ENCODE measurements around the gene SNRK. TPM values are rescaled to one million over a fixed set of nuclear protein-coding genes. Genes with fewer than 3 reads are reported as not detected.

The SNRK gene
- total and polyA plus RNA-seq, 9 of the 15 experiments (the other 6 are each of a cell fraction or from before 2014, with no cell fraction given): 1.7 to 12.3 (median 7.3) TPM

DNA sequence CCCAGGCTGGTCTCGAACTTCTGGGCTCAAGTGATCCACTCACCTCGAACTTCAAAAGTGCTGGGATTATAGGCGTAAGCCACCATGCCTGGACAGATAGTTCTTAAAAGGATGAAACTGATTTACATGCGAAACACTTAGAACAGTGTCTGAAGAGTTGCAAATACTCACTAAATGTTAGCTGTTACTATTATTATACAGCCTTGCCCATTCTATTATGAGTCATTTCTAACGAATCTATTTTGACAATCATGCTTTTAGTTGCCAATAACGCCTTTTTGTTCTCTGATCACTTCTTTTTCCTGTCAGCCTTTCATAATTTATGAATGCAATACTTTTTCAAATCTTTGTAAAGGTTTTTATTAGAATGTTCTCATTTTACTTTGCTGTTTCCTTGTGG is 112.7 kb downstream of the SNRK start (continued):
- TF ChIP-seq MCM2 (IDR thresholded peaks at IDR 0.05; ENCODE audit: low read depth) (no peak), MED1 (CRISPR knock-in tag; IDR thresholded peaks at IDR 0.05; ENCODE audit: borderline replicate concordance) (no peak), ZNF174 (CRISPR knock-in tag; IDR thresholded peaks at IDR 0.05) (no peak), TRIM28 (IDR thresholded peaks at IDR 0.05) (no peak), SMAD3 (CRISPR knock-in tag; conservative IDR thresholded peaks at IDR 0.05) (no peak), CREB3 (tag; conservative IDR thresholded peaks at IDR 0.05; ENCODE audit: low read depth) (no peak)
- TF ChIP-seq, protein P1, sequence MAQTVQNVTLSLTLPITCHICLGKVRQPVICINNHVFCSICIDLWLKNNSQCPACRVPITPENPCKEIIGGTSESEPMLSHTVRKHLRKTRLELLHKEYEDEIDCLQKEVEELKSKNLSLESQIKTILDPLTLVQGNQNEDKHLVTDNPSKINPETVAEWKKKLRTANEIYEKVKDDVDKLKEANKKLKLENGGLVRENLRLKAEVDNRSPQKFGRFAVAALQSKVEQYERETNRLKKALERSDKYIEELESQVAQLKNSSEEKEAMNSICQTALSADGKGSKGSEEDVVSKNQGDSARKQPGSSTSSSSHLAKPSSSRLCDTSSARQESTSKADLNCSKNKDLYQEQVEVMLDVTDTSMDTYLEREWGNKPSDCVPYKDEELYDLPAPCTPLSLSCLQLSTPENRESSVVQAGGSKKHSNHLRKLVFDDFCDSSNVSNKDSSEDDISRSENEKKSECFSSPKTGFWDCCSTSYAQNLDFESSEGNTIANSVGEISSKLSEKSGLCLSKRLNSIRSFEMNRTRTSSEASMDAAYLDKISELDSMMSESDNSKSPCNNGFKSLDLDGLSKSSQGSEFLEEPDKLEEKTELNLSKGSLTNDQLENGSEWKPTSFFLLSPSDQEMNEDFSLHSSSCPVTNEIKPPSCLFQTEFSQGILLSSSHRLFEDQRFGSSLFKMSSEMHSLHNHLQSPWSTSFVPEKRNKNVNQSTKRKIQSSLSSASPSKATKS (CRISPR knock-in tag; IDR thresholded peaks at IDR 0.05): no peak

GRCh38 chr3:43400167-43400566 is 113.8 kb downstream of the SNRK start:
- peaks cover 0 to 2% of the 10 kb centered on the region in 2 experiments; a peak in 1 of 5 replicates for H3K4me1 ChIP-seq (replicated peaks in 1 of 2; ENCODE audit: control insufficient read depth in 2 of 2, insufficient read depth in 2 of 2, low read length in 2 of 2)
- no peaks in the 10 kb centered on the region for H3K27me3 ChIP-seq (ENCODE audit: control insufficient read depth in 2 of 2, insufficient read depth in 2 of 2, low read length in 2 of 2)
- no peaks in the 10 kb centered on the region for H3K9me1 ChIP-seq (ENCODE audit: control insufficient read depth, insufficient read depth, low read length)
- no peaks in the 10 kb centered on the region for H4K20me1 ChIP-seq (replicated peaks; ENCODE audit: control insufficient read depth, insufficient read depth, low read length)
- CTCF ChIA-PET (ENCODE audit: low intra/inter-chr PET ratio): no interaction called here
- FAIRE-seq (no peak), DNase-seq (ENCODE audit: extremely low read depth in 1 of 4, low spot score in 3 of 4) (no peak), ATAC-seq (no peak)
- in situ Hi-C loops (cut with MboI): no loop called here
- no peak overlapping the region for H3K9ac ChIP-seq (ENCODE audit: insufficient read depth in 1 of 2, low read depth in 2 of 2, low read length in 2 of 2)
- no peak overlapping the region for H3K4me3 ChIP-seq
- no peak overlapping the region for H2AFZ ChIP-seq (ENCODE audit: low read depth, low read length)
- no peak overlapping the region for H3K4me2 ChIP-seq (ENCODE audit: insufficient read depth, low read length)
- intact Hi-C loops (cut with micrococcal nuclease): no loop called here
- H3K36me3 ChIP-seq (ENCODE audit: control insufficient read depth, insufficient read depth, low read length): no peaks in the 10 kb centered on the region
- 0% methylated on average over 1 of the region's 1 CpG for WGBS (ENCODE audit: insufficient coverage, low coverage, missing lambda C conversion rate)
- no peak overlapping the region for H3K27ac ChIP-seq (ENCODE audit: extremely low read depth, low read depth, low read length)
- POLR2A ChIA-PET: interaction anchor here (2.3 kb wide), 1 partner anchor 11 kb away, joined by 8 read pairs; no protein-coding TSS in a partner anchor
- no TSS peak for BruUV-seq (replicated peaks)
- H3K79me2 ChIP-seq (ENCODE audit: control insufficient read depth, insufficient read depth, low read length): no peaks in the 10 kb centered on the region
- no peaks in the 10 kb centered on the region for H3K9me3 ChIP-seq (replicated peaks; ENCODE audit: control insufficient read depth, insufficient read depth, low read depth, low read length)
- no peak for TF ChIP-seq MIER1 (IDR thresholded peaks at IDR 0.05; ENCODE audit: low read depth)
- no peak for TF ChIP-seq ZBTB11 (CRISPR knock-in tag; IDR thresholded peaks at IDR 0.05)
- TF ChIP-seq GTF2F1 (IDR thresholded peaks at IDR 0.05; ENCODE audit: low read depth, low read length): no peak
- no peak for TF ChIP-seq TFAP4 (CRISPR knock-in tag; IDR thresholded peaks at IDR 0.05; ENCODE audit: borderline replicate concordance)
- no peak for TF ChIP-seq ZBTB17 (CRISPR knock-in tag; IDR thresholded peaks at IDR 0.05)
- no peak for TF ChIP-seq ZNF133 (CRISPR knock-in tag; IDR thresholded peaks at IDR 0.05)

Measured in K562 (cell line).